ENCODE results near the gene SHC1.

Gene SHC1

GRCh38 chr1:154999571-155000410 lies 29.2 kb upstream of the SHC1 start:
- peak overlapping the region; percentile 4 for H3K4me3 ChIP-seq (ENCODE audit: severe bottlenecking)
- H3K27ac ChIP-seq (ENCODE audit: poor library complexity, severe bottlenecking) = peak overlapping the region; percentile 96
- no peak for ATAC-seq (ENCODE audit: low read depth)
- H3K36me3 ChIP-seq (ENCODE audit: low read depth) = peaks cover 5% of the 10 kb centered on the region; the same call in 1 of the 2 replicates
- no peak for TF ChIP-seq CTCF (IDR thresholded peaks at IDR 0.05; ENCODE audit: poor library complexity, severe bottlenecking)
- DNase-seq (ENCODE audit: low spot score) = peak; percentile 47
- no peaks in the 10 kb centered on the region for H3K27me3 ChIP-seq (ENCODE audit: insufficient read depth, poor library complexity, severe bottlenecking)
- no peaks in the 10 kb centered on the region for H3K9me3 ChIP-seq (ENCODE audit: severe bottlenecking)
- peaks cover 12% of the 10 kb centered on the region for H3K4me1 ChIP-seq (ENCODE audit: insufficient read depth, poor library complexity, severe bottlenecking)

GRCh38 chr1:154998818-154999570 lies 28.4 kb upstream of the SHC1 start:
- peaks cover 5% of the 10 kb centered on the region; the same call in 1 of the 2 replicates for H3K36me3 ChIP-seq (ENCODE audit: low read depth)
- ATAC-seq (ENCODE audit: low read depth) = no peak
- no peak overlapping the region for H3K4me3 ChIP-seq (ENCODE audit: severe bottlenecking)
- H3K9me3 ChIP-seq (ENCODE audit: severe bottlenecking) = no peaks in the 10 kb centered on the region
- peak; percentile 55 for DNase-seq (ENCODE audit: low spot score)
- no peak overlapping the region for H3K27ac ChIP-seq (ENCODE audit: poor library complexity, severe bottlenecking)
- H3K27me3 ChIP-seq (ENCODE audit: insufficient read depth, poor library complexity, severe bottlenecking) = no peaks in the 10 kb centered on the region
- peaks cover 6% of the 10 kb centered on the region for H3K4me1 ChIP-seq (ENCODE audit: insufficient read depth, poor library complexity, severe bottlenecking)
- TF ChIP-seq CTCF (IDR thresholded peaks at IDR 0.05; ENCODE audit: poor library complexity, severe bottlenecking) = peak; percentile 81

- Histone ChIP-seq H3K9me3 (ENCODE audit: severe bottlenecking) (no peaks in the 10 kb centered on the region), H3K36me3 (ENCODE audit: low read depth) (0 out of 2 replicates have a peak, but pooled peaks cover 1% of the 10 kb centered on the region), H3K27me3 (ENCODE audit: insufficient read depth, poor library complexity, severe bottlenecking) (no peaks in the 10 kb centered on the region), H3K4me3 (ENCODE audit: severe bottlenecking) (no peak overlapping the region), H3K27ac (ENCODE audit: poor library complexity, severe bottlenecking) (no peak overlapping the region), H3K4me1 (ENCODE audit: insufficient read depth, poor library complexity, severe bottlenecking) (peaks cover 6% of the 10 kb centered on the region)
- ATAC-seq (ENCODE audit: low read depth) (no peak), DNase-seq (ENCODE audit: low spot score) (no peak)
- TF ChIP-seq CTCF (IDR thresholded peaks at IDR 0.05; ENCODE audit: poor library complexity, severe bottlenecking) = no peak
Observed at GRCh38 chr1:154998201-154998780, 27.7 kb upstream of the SHC1 start.

- Histone ChIP-seq H3K27ac (ENCODE audit: poor library complexity, severe bottlenecking) (no peak overlapping the region), H3K36me3 (ENCODE audit: low read depth) (no peaks in the 10 kb centered on the region), H3K4me3 (ENCODE audit: severe bottlenecking) (no peak overlapping the region), H3K9me3 (ENCODE audit: severe bottlenecking) (no peaks in the 10 kb centered on the region), H3K4me1 (ENCODE audit: insufficient read depth, poor library complexity, severe bottlenecking) (peaks cover 6% of the 10 kb centered on the region), H3K27me3 (ENCODE audit: insufficient read depth, poor library complexity, severe bottlenecking) (no peaks in the 10 kb centered on the region)
- TF ChIP-seq CTCF (IDR thresholded peaks at IDR 0.05; ENCODE audit: poor library complexity, severe bottlenecking) = no peak
- DNase-seq (ENCODE audit: low spot score) (no peak), ATAC-seq (ENCODE audit: low read depth) (no peak)
Observed at GRCh38 chr1:154996966-154997701, 26.6 kb upstream of the SHC1 start.

Data from RWPE2 (cell line).